HG03469 (cell line): ENCODE measurements around the gene DMD.
"Not testable (repeated sequence)": the region's sequence is repeated elsewhere in the genome, so short reads cannot be mapped to it uniquely, and the experiment has no call there.

Source experiments
- ATAC-seq: cut with Tn5 transposase; IDR thresholded peaks from one replicate; pipeline ENCODE4 v1.9.1; 2021; ENCODE audit warnings: mild to moderate bottlenecking, moderate library complexity, moderate number of reproducible peaks; ENCODE audit not compliant: unreplicated experiment

The DMD gene

GRCh38 chrX:32293962-32294700, 917.2 kb downstream of the DMD start:
- ATAC-seq, result no peak

GRCh38 chrX:32289356-32289755, 922.0 kb downstream of the DMD start:
- no peak for ATAC-seq

- ATAC-seq, result no peak
These were observed 929.5 kb downstream of the DMD start for GRCh38 chrX:32281853-32282252.

- no peak for ATAC-seq
These were observed 930.4 kb downstream of the DMD start for GRCh38 chrX:32280921-32281320.

GRCh38 chrX:32280489-32280888, 930.9 kb downstream of the DMD start:
- ATAC-seq, result no peak

- no peak for ATAC-seq
These were observed 935.2 kb downstream of the DMD start for GRCh38 chrX:32276153-32276552.

- no peak for ATAC-seq
These were observed 941.5 kb downstream of the DMD start for GRCh38 chrX:32269866-32270265.

GRCh38 chrX:32268207-32268606, 943.1 kb downstream of the DMD start:
- ATAC-seq, result no peak

GRCh38 chrX:32267796-32268195, 943.6 kb downstream of the DMD start:
- no peak for ATAC-seq

- ATAC-seq, result not testable (repeated sequence)
These were observed 964.7 kb downstream of the DMD start for GRCh38 chrX:32246675-32247074.

- no peak for ATAC-seq
These were observed 1015.7 kb downstream of the DMD start for GRCh38 chrX:32195611-32196010.

- ATAC-seq, result no peak
These were observed 1020.0 kb downstream of the DMD start for GRCh38 chrX:32191316-32191715.

GRCh38 chrX:32185160-32185559, 1026.2 kb downstream of the DMD start:
- no peak for ATAC-seq

GRCh38 chrX:32183066-32183465, 1028.3 kb downstream of the DMD start:
- ATAC-seq, result no peak

GRCh38 chrX:32176510-32176909, 1034.8 kb downstream of the DMD start:
- no peak for ATAC-seq

- ATAC-seq, result no peak
These were observed 1040.9 kb downstream of the DMD start for GRCh38 chrX:32170481-32170880.

- no peak for ATAC-seq
These were observed 1056.2 kb downstream of the DMD start for GRCh38 chrX:32155044-32155638.

- ATAC-seq, result no peak
These were observed 1057.8 kb downstream of the DMD start for GRCh38 chrX:32153585-32153984.

GRCh38 chrX:32150141-32150540, 1061.2 kb downstream of the DMD start:
- no peak for ATAC-seq

- ATAC-seq, result no peak
These were observed 1069.5 kb downstream of the DMD start for GRCh38 chrX:32141841-32142240.

- no peak for ATAC-seq
These were observed 1071.9 kb downstream of the DMD start for GRCh38 chrX:32139476-32139875.

GRCh38 chrX:32137525-32137924, 1073.8 kb downstream of the DMD start:
- no peak for ATAC-seq

- no peak for ATAC-seq
These were observed 1084.4 kb downstream of the DMD start for GRCh38 chrX:32126997-32127396.
